LNCaP clone FGC (cell line): ENCODE data around the gene ZNF555.

Experiments
- DNase-seq: peaks from one replicate; pipeline ENCODE4 v3.0.0-alpha.2; 2011; ENCODE audit warnings: low read depth
- H3K4me3 ChIP-seq: 2 replicates; pipeline ENCODE4 v1.5.1; 2011; ENCODE audit warnings: mild to moderate bottlenecking, low read depth, low read length, control low read depth
- CTCF ChIP-seq: IDR thresholded peaks from 2 replicates; pipeline ENCODE4 v1.5.1; 2012; ENCODE audit warnings: mild to moderate bottlenecking; ENCODE audit not compliant: control insufficient read depth, insufficient read depth; ENCODE audit errors: extremely low read depth

The ZNF555 gene

GRCh38 chr19:2797280-2797679 lies 44.0 kb upstream of the ZNF555 start:
- H3K4me3 ChIP-seq: no peak overlapping the region
- no peak for DNase-seq
- no peak for TF ChIP-seq CTCF

- DNase-seq: no peak
- TF ChIP-seq CTCF: no peak
- no peak overlapping the region for H3K4me3 ChIP-seq
Measured at GRCh38 chr19:2798158-2798685, 43.1 kb upstream of the ZNF555 start.

GRCh38 chr19:2798733-2799132 lies 42.5 kb upstream of the ZNF555 start:
- TF ChIP-seq CTCF: no peak
- no peak for DNase-seq
- no peak overlapping the region for H3K4me3 ChIP-seq

- no peak for TF ChIP-seq CTCF
- H3K4me3 ChIP-seq: no peak overlapping the region
- no peak for DNase-seq
Measured at GRCh38 chr19:2799273-2800020, 41.8 kb upstream of the ZNF555 start.

- H3K4me3 ChIP-seq: no peak overlapping the region
- no peak for TF ChIP-seq CTCF
- DNase-seq: no peak
Measured at GRCh38 chr19:2800506-2800905, 40.8 kb upstream of the ZNF555 start.

- TF ChIP-seq CTCF: no peak
- no peak for DNase-seq
- H3K4me3 ChIP-seq: no peak overlapping the region
Measured at GRCh38 chr19:2802826-2803225, 38.4 kb upstream of the ZNF555 start.
